ENCODE measurements around the gene SKI.

DNA sequence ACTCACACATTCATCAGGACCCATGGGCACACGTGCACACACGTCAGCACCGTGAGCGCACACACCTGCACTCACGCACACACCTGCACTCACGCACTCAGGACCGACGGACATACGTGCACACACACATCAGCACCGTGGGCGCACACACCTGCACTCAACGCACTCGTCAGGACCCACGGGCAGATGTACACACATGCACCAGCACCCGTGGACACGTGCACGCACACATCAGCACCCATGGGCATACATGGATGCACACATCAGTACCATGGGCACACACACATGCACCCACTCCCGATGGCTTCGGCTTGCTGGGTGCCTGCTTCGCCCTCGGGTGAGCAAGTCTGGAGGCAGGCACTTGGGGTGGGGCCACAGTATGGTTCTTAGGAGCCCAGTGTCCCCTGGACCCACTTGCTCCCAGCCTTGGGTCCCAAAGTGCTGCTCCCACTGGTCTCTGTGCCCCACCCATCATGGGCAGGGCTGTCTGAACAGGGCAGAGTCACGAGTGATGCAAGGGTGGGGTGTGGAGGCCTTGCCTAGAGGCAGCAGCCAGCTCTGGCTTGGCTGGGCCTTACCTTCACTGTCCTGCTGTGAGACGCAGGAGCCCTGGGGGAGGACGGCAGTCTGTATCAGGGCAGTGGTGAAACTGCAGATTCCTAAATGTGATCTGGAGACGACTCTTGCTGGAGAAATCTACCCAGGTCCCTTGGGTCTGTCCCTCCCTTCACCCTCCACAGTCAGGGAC, 49.8 kb downstream of the SKI start:
- TF ChIP-seq, protein P1, sequence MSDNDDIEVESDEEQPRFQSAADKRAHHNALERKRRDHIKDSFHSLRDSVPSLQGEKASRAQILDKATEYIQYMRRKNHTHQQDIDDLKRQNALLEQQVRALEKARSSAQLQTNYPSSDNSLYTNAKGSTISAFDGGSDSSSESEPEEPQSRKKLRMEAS (CRISPR knock-in tag; IDR thresholded peaks at IDR 0.05) = no peak; the same call in 1 of the 2 replicates
- no peak for TF ChIP-seq EP300 (IDR thresholded peaks at IDR 0.05; ENCODE audit: low read length)
- TF ChIP-seq CTCF (IDR thresholded peaks at IDR 0.05 in 2 of 3, conservative IDR thresholded peaks at IDR 0.05 in 1 of 3; ENCODE audit: insufficient read depth in 2 of 3, low read depth in 1 of 3, low read length in 3 of 3) = no peak
- no peak for TF ChIP-seq HNRNPL (IDR thresholded peaks at IDR 0.05; ENCODE audit: low read depth, low read length)
- TF ChIP-seq, protein P2, sequence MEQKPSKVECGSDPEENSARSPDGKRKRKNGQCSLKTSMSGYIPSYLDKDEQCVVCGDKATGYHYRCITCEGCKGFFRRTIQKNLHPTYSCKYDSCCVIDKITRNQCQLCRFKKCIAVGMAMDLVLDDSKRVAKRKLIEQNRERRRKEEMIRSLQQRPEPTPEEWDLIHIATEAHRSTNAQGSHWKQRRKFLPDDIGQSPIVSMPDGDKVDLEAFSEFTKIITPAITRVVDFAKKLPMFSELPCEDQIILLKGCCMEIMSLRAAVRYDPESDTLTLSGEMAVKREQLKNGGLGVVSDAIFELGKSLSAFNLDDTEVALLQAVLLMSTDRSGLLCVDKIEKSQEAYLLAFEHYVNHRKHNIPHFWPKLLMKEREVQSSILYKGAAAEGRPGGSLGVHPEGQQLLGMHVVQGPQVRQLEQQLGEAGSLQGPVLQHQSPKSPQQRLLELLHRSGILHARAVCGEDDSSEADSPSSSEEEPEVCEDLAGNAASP (IDR thresholded peaks at IDR 0.05) = no peak
- no peak for TF ChIP-seq NCOA2 (IDR thresholded peaks at IDR 0.05; ENCODE audit: partially characterized antibody in 2 of 2)
- TF ChIP-seq SREBF1 (IDR thresholded peaks at IDR 0.05; ENCODE audit: borderline replicate concordance, low read depth, low read length) = no peak
- TF ChIP-seq, protein P3, sequence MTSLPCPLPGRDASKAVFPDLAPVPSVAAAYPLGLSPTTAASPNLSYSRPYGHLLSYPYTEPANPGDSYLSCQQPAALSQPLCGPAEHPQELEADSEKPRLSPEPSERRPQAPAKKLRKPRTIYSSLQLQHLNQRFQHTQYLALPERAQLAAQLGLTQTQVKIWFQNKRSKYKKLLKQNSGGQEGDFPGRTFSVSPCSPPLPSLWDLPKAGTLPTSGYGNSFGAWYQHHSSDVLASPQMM (CRISPR knock-in tag; IDR thresholded peaks at IDR 0.05) = no peak
- TF ChIP-seq HMG20A (CRISPR knock-in tag; conservative IDR thresholded peaks at IDR 0.05) = no peak
- TF ChIP-seq EHMT2 (IDR thresholded peaks at IDR 0.05) = no peak
- TF ChIP-seq HOXB6 (CRISPR knock-in tag; IDR thresholded peaks at IDR 0.05; ENCODE audit: borderline replicate concordance) = no peak
- no peak for TF ChIP-seq POLR2A (conservative IDR thresholded peaks at IDR 0.05)
- TF ChIP-seq TARDBP (IDR thresholded peaks at IDR 0.05) = no peak

All from K562 (cell line).